GM03348 (cell line): Measurements from ENCODE around the gene TGM5.
A peak's percentile ranks its signal among the peaks of the same experiment; 100 is the strongest.
"Not testable (repeated sequence)": the region's sequence is repeated elsewhere in the genome, so short reads cannot be mapped to it uniquely, and the experiment has no call there.

Experiments
- DNase-seq: peaks from one replicate; pipeline ENCODE4 v3.0.0; 2012; ENCODE audit warnings: low spot score

TGM5 gene

GRCh38 chr15:43276563-43277200, 10.0 kb upstream of the TGM5 start:
- DNase-seq, result no peak

- no peak for DNase-seq
Measured at GRCh38 chr15:43275740-43276562, 9.2 kb upstream of the TGM5 start.

GRCh38 chr15:43274136-43274535, 7.4 kb upstream of the TGM5 start:
- DNase-seq, result no peak

GRCh38 chr15:43273243-43273642, 6.5 kb upstream of the TGM5 start:
- no peak for DNase-seq

GRCh38 chr15:43271908-43272307, 5.2 kb upstream of the TGM5 start:
- not testable (repeated sequence) for DNase-seq

- no peak for DNase-seq
Measured at GRCh38 chr15:43270676-43271306, 4.1 kb upstream of the TGM5 start.

- DNase-seq, result no peak
Measured at GRCh38 chr15:43270113-43270665, 3.5 kb upstream of the TGM5 start.

GRCh38 chr15:43268111-43269105, 1.7 kb upstream of the TGM5 start:
- peak; percentile 41 for DNase-seq

- DNase-seq, result no peak
Measured at GRCh38 chr15:43267439-43267838, 711 bp upstream of the TGM5 start.

GRCh38 chr15:43266386-43266785, 342 bp downstream of the TGM5 start:
- no peak for DNase-seq

GRCh38 chr15:43260011-43260615, 6.6 kb downstream of the TGM5 start:
- DNase-seq, result no peak

- no peak for DNase-seq
Measured at GRCh38 chr15:43258781-43259180, 7.9 kb downstream of the TGM5 start.

- no peak for DNase-seq
Measured at GRCh38 chr15:43256341-43256740, 10.4 kb downstream of the TGM5 start.

GRCh38 chr15:43255376-43255775, 11.4 kb downstream of the TGM5 start:
- no peak for DNase-seq

GRCh38 chr15:43253431-43254403, 13.0 kb downstream of the TGM5 start:
- DNase-seq, result no peak

GRCh38 chr15:43251871-43252250, 14.9 kb downstream of the TGM5 start:
- no peak for DNase-seq

GRCh38 chr15:43251185-43251870, 15.4 kb downstream of the TGM5 start:
- no peak for DNase-seq

GRCh38 chr15:43250785-43251184, 15.9 kb downstream of the TGM5 start:
- DNase-seq, result no peak

- peak; percentile 78 for DNase-seq
Measured at GRCh38 chr15:43249699-43250203, 17.0 kb downstream of the TGM5 start.
